NCI-H82 (cell line): ENCODE results near the gene HAUS5.
"Not testable (repeated sequence)": the region's sequence is repeated elsewhere in the genome, so short reads cannot be mapped to it uniquely, and the experiment has no call there.

Source experiments
- DNase-seq: peaks from one replicate; lab custom pipeline; 2025; lab: John Stamatoyannopoulos, UW

HAUS5 gene

DNA sequence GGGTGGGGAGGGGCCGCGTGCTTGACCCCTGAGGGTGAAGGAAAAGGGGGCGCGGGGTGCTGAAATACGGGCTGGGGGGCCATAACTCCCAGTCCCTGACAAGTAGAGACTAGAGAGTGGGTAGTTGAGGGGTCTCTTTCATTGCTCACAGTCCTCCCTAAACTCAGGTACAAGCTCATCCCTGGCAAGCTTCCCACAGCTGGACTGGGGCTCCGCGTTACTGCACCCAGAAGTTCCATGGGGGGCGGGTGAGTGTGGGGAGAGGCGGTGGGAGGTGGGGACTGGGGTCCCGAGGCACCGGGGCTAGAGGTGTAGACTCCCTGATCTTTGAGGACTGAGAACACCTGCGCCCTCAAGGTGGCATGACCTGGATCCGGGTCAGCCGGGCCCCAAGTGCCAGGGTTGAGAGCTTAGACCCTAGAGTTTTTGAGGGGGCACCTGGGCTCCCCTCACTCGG is 30.3 kb downstream of the HAUS5 start:
- DNase-seq, result no peak

DNA sequence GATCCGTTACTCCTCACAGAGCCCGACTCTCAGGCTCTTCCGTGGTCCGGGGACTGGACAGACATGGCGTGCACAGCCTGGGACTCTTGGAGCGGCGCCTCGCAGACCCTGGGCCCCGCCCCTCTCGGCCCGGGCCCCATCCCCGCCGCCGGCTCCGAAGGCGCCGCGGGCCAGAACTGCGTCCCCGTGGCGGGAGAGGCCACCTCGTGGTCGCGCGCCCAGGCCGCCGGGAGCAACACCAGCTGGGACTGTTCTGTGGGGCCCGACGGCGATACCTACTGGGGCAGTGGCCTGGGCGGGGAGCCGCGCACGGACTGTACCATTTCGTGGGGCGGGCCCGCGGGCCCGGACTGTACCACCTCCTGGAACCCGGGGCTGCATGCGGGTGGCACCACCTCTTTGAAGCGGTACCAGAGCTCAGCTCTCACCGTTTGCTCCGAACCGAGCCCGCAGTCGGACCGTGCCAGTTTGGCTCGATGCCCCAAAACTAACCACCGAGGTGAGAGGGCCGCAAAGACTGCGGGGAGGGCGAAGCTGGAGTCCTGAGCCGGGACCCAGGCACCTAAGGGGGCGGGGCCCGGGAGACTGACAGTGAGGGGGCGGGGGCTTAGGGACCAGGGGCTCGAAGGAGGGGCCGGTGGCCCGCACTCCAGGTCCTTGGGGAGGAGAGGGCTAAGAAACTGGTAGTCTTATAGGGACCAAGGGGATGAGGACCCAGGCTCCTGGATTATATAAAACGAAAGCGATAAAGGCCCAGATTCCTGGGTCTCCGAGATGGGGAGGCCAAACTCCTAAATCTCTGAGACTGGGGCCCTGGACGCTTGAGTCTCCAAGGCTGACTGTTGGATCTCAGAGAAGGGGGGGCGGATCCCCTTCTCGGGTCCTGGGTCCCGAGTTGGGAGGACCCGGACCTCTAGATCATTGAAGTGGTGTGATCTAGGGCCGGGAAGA is 31.0 kb downstream of the HAUS5 start:
- DNase-seq, result peak; percentile 95

DNA sequence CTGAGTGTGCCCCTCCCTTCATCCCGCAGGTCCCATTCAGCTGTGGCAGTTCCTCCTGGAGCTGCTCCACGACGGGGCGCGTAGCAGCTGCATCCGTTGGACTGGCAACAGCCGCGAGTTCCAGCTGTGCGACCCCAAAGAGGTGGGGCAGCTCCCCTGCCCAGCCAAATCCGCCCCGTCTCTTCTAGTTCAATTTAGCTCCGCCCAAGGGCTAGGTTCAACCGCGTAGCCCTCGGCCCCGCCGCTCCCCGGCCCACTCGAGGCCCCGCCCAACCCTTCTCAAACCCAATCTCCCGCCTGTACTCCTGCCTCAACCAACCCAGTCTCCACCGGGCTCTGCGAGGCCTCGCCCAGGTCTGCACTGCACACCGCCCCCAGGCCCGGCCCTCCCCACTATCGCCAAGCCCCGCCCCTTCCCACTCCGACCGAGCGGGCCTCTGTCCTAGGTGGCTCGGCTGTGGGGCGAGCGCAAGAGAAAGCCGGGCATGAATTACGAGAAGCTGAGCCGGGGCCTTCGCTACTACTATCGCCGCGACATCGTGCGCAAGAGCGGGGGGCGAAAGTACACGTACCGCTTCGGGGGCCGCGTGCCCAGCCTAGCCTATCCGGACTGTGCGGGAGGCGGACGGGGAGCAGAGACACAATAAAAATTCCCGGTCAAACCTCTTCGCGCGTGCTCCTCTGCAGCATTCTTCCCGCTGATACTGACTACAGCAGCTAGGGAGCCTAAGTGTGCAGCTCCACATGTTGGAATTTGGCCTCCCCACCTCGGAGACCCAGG is 31.9 kb downstream of the HAUS5 start:
- DNase-seq, result peak; percentile 98

DNA sequence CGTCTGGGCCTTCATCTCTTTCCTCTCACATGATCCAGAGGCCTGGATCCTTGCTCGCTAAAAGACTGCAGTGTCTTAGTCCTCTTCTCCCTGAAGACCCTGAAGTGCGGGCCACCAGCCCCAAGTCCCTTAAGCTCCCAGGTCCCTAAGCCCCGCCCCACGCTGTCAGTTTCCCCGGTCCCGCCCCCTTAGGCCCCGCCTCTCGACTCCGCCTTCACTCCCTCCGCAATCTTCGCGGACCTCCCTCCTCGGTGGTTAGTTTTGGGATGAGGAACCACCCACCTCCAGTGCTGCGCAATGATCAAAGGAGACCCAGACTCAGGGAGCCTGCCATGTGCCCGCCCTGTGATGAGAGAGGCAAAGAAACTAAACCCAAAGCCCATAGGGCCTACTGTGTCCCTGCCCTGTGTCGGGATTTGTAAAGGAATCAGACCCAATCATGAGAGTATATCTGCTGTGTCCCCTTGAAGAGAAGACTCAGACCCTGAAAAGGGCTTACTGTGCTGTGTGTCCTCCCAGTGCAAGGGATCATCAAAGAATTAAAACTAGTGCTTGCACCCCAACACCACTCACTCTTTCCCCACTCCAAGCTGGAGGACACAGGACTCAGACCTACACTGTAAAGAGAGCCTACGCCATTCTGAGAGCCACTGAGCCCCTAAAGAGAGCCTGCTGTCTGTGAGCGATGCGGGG is 32.6 kb downstream of the HAUS5 start:
- DNase-seq, result peak; percentile 91

DNA sequence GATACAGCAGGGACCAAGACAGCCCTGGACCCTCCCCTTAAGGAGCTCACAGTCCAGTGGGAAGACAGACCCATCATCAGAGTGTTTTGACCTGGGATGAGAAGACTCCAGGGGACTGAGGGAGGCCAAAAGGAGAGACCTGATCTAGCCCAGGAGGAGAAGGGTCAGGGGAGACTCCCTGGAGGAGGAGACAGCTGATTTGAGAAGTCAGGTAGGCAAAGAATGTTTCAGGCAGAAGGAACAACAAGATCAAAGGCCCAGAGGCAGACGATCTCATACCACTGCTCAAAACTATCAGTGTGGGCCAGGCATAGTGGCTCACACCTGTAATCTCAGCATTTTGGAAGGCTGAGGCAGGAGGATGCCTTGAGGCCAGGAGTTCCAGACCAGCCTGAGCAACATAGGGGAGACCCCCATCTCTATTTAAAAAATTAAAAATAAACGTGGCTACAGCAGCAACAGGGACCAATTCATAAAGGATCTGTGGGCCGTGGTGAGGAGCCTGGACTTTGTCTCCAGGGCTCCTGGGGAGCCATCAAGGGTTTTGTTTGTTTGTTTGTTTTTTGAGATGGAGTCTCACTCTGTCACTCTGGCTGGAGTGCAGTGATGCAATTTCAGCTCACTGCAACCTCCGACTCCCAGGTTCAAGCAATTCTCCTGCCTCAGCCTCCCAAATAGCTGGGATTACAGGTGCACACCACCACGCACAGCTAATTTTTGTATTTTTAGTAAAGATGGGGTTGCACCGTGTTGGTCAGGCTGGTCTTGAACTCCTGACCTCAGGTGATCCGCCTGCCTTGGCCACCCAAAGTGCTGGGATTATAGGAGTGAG is 33.4 kb downstream of the HAUS5 start:
- no peak for DNase-seq

GRCh38 chr19:35648017-35648961 is 35.8 kb downstream of the HAUS5 start, which contains the start of gene COX6B1:
TSS of gene COX6B1 (plus strand) at chr19:35648323. CDS start at chr19:35651244, 2,921 bp downstream.
- DNase-seq, result peak; percentile 100

GRCh38 chr19:35650581-35650980 is 38.0 kb downstream of the HAUS5 start:
- DNase-seq, result no peak

DNA sequence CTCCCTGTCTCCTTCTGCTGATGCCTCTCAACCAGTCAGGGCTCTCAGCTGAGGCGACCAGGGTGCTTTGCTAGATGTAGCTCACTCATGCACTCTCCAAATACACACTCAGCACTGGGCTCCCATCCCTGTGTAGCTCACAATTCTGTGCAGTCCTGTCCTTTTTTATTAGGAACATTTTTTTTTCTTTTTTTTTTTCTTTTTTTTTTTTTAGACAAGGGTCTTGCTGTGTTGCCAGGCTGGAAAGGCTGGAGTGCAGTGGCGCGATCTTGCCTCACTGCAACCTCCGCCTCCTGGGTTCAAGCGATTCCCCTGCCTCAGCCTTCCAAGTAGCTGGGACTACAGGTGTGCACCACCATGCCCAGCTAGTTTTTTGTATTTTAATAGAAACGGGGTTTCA is 42.3 kb downstream of the HAUS5 start:
- DNase-seq, result not testable (repeated sequence)

- no peak for DNase-seq
These were observed 43.1 kb downstream of the HAUS5 start for GRCh38 chr19:35655600-35655999.

- DNase-seq, result no peak
These were observed 44.2 kb downstream of the HAUS5 start for GRCh38 chr19:35656700-35657099.

DNA sequence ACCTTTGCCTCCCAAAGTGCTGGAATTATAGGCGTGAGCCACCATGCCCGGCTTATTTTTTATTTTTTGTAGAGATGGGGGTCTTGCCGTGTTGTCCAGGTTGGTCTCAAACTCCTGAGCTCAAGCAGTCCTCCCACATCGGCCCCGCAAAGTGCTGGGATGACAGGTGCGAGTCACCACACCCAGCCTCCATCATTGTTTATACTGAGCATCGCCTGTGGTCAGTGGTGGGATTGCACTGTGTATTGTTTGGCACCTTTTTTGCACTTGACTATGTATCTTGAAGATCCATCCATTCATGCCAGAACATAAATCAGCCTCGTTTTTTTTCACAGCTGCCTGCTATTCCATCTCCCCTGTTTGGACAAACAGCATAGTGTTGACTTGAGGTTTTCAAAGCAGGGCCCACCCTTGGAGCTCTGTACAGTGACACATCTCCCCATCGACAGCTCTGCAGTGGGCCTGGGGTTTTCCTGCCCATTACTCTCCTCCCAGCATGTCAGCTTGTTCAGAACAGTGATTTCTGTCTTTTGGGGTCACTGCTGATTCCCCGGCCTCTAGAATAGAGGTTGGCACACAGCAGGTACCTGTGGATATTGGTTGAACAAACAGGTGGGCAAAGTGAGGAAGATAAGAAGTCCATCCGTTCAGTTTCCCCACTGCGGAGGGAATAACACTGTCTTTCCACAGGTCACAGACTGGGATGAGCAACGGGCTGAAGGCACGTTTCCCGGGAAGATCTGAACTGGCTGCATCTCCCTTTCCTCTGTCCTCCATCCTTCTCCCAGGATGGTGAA is 45.6 kb downstream of the HAUS5 start:
- no peak for DNase-seq

DNA sequence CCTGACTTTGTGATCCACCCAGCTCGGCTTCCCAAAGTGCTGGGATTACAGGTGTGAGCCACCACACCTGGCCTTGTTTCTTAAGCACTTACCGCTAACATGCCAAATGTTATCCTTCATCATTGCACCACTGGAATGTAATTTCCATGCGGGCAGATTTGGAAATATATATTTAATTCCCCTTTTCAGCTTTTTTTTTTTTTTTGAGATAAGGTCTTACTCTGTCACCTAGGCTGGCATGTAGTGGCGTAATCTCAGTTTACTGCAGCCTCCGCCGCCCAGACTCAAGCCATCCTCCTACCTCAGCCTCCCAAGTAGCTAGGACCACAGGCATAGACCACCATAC is 49.4 kb downstream of the HAUS5 start:
- no peak for DNase-seq

DNA sequence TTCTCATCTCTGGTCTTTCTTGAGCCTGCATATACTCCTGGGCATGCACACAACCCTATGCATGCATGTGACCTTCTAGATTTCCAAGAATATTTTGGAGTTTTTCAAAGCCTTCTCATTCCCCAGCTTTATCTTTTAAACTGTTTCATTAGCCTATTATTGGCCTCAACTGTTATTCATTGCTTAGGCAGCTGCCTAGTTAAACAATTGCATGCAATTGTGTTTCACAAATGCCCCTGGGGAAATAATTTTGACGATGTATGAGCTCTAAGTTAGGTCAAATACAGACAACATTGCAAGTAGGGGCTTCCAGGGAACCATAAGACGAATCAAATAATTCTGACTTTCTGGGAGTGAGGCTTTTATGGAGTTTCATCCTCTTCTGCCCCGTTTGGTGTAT is 51.4 kb downstream of the HAUS5 start:
- DNase-seq, result no peak

- no peak for DNase-seq
These were observed 52.6 kb downstream of the HAUS5 start for GRCh38 chr19:35665157-35665556.

DNA sequence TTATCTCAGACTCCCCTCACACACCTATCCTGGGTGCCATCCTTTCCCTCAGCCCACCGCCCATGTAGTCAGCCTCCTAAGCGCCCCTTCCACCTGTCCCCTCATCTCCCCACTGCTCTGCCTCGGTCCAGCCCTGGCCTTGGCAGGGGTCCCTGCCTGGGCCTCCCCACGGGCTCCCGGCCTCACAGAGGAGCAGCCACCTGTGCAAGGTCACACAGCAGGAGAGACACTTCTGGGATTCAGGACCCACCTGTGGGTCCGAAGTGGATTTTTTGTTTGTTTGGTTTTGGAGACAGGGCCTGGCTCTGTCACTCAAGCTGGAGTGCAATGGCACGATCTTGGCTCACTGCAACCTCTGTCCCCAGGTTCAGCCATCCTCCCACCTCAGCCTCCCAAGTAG is 53.1 kb downstream of the HAUS5 start:
- no peak for DNase-seq

- DNase-seq, result no peak
These were observed 53.8 kb downstream of the HAUS5 start, which contains the start of gene UPK1A for GRCh38 chr19:35666251-35666913. TSS of gene UPK1A (plus strand) at chr19:35666517. CDS start at chr19:35666813, 296 bp downstream.

GRCh38 chr19:35669566-35669965 is 57.0 kb downstream of the HAUS5 start:
- no peak for DNase-seq

GRCh38 chr19:35669974-35670373 is 57.4 kb downstream of the HAUS5 start:
- no peak for DNase-seq

- no peak for DNase-seq
These were observed 58.2 kb downstream of the HAUS5 start for GRCh38 chr19:35670686-35671085.
